WTC11 (cell line): Measurements from ENCODE around the gene GPATCH11. TPM values are rescaled to one million over a fixed set of nuclear protein-coding genes. Genes with fewer than 3 reads are reported as not detected.

ENCODE experiments used
- ATAC-seq: fragments of 200-7000 bp; cut with Tn5 transposase; 2 replicates; pipeline ENCODE4 v1.10.0; 2021; ENCODE audit warnings: mild to moderate bottlenecking, moderate library complexity
- CTCF ChIA-PET: fragments of 300-600 bp; sonication (Branson Sonifier 250); formaldehyde crosslinking; loops from one replicate; lab custom pipeline; 2021; ENCODE audit warnings: antibody characterized with exemption; lab: Charles Lee
- POLR2A ChIA-PET: fragments of 350-600 bp; sonication (Branson Sonifier 250); formaldehyde crosslinking; loops from one replicate; lab custom pipeline; 2021; ENCODE audit warnings: antibody characterized with exemption; lab: Charles Lee
- DNase-seq: peaks from one replicate; pipeline ENCODE4 v3.0.0; 2021; ENCODE audit warnings: low spot score
- H3K27ac Mint-ChIP-seq: 2 replicates; pipeline ENCODE4 v1.8.0; 2021; ENCODE audit warnings: mixed read lengths
- H3K27me3 Mint-ChIP-seq: 2 replicates; pipeline ENCODE4 v1.8.0; 2021; ENCODE audit warnings: low read depth, mild to moderate bottlenecking, moderate library complexity, mixed read lengths
- H3K36me3 Mint-ChIP-seq: 2 replicates; pipeline ENCODE4 v1.8.0; 2021; ENCODE audit warnings: mixed read lengths
- H3K4me1 Mint-ChIP-seq: 2 replicates; pipeline ENCODE4 v1.8.0; 2022; ENCODE audit warnings: mixed read lengths
- H3K4me3 Mint-ChIP-seq: 2 replicates; pipeline ENCODE4 v1.8.0; 2021; ENCODE audit warnings: mild to moderate bottlenecking, moderate library complexity, mixed read lengths
- H3K9me3 Mint-ChIP-seq: 2 replicates; pipeline ENCODE4 v1.8.0; 2021; ENCODE audit warnings: mixed read lengths
- CBFB ChIP-seq: sonication (generic); formaldehyde crosslinking; IDR thresholded peaks from 2 replicates; pipeline ENCODE4 v1.8.1; 2022; ENCODE audit warnings: mild to moderate bottlenecking, low read depth, missing genetic modification reagents
- ELF4 ChIP-seq: sonication (generic); formaldehyde crosslinking; IDR thresholded peaks from 2 replicates; pipeline ENCODE4 v1.8.1; 2022; ENCODE audit warnings: low read depth, mild to moderate bottlenecking, moderate library complexity, missing genetic modification reagents
- ETV6 ChIP-seq: sonication (generic); formaldehyde crosslinking; IDR thresholded peaks from 2 replicates; pipeline ENCODE4 v1.8.1; 2022; ENCODE audit warnings: mild to moderate bottlenecking, missing genetic modification reagents
- FOXK1 ChIP-seq: sonication (generic); formaldehyde crosslinking; IDR thresholded peaks from 2 replicates; pipeline ENCODE4 v1.8.0; 2022; ENCODE audit warnings: mild to moderate bottlenecking, moderate library complexity, missing genetic modification reagents
- MYBL2 ChIP-seq: sonication (generic); formaldehyde crosslinking; IDR thresholded peaks from 2 replicates; pipeline ENCODE4 v1.8.1; 2023; ENCODE audit warnings: mild to moderate bottlenecking, moderate library complexity, missing genetic modification reagents
- NR1H2 ChIP-seq: sonication (generic); formaldehyde crosslinking; IDR thresholded peaks from 2 replicates; pipeline ENCODE4 v1.9.0; 2021; ENCODE audit warnings: mild to moderate bottlenecking, moderate library complexity, missing genetic modification reagents
- NR2C2 ChIP-seq: sonication (generic); formaldehyde crosslinking; IDR thresholded peaks from 2 replicates; pipeline ENCODE4 v1.8.0; 2022; ENCODE audit warnings: mild to moderate bottlenecking, missing genetic modification reagents
- NR3C1 ChIP-seq: sonication (generic); formaldehyde crosslinking; conservative IDR thresholded peaks from 2 replicates; pipeline ENCODE4 v1.8.1; 2023; ENCODE audit warnings: low read depth, mild to moderate bottlenecking, missing genetic modification reagents
- ZNF317 ChIP-seq: sonication (generic); formaldehyde crosslinking; IDR thresholded peaks from 2 replicates; pipeline ENCODE4 v1.8.1; 2023; ENCODE audit warnings: low read depth, mild to moderate bottlenecking, moderate library complexity, missing genetic modification reagents, borderline replicate concordance
- ZNF396 ChIP-seq: fragments of 250-450 bp; sonication (Bioruptor Pico); IDR thresholded peaks from 2 replicates; pipeline ENCODE4 v1.8.0; 2021; ENCODE audit warnings: mild to moderate bottlenecking, moderate library complexity, borderline replicate concordance
- total RNA-seq: library from RNA; stranded (reverse); gene quantifications from 3 replicates; pipeline ENCODE4 v1.2.3, GENCODE V29; 2021
- TF ChIP-seq, protein P1 (sequence below): fragments of 250-450 bp; sonication (Bioruptor Pico); IDR thresholded peaks from 2 replicates; pipeline ENCODE4 v1.9.0; 2021; ENCODE audit warnings: moderate library complexity, mild to moderate bottlenecking, inconsistent platforms, borderline replicate concordance
- TF ChIP-seq, protein P2 (sequence below): fragments of 250-450 bp; sonication (Bioruptor Pico); conservative IDR thresholded peaks from 2 replicates; pipeline ENCODE4 v1.9.0; 2021; ENCODE audit warnings: mild to moderate bottlenecking
- TF ChIP-seq, protein P3 (sequence below): sonication (generic); formaldehyde crosslinking; IDR thresholded peaks from 2 replicates; pipeline ENCODE4 v1.8.1; 2023; ENCODE audit warnings: mild to moderate bottlenecking, missing genetic modification reagents
- TF ChIP-seq, protein P4 (sequence below): fragments of 250-450 bp; sonication (Bioruptor Pico); IDR thresholded peaks from 2 replicates; pipeline ENCODE4 v1.9.0; 2021; ENCODE audit warnings: mild to moderate bottlenecking
- TF ChIP-seq, protein P5 (sequence below): sonication (generic); formaldehyde crosslinking; IDR thresholded peaks from 2 replicates; pipeline ENCODE4 v1.8.0; 2022; ENCODE audit warnings: mild to moderate bottlenecking, missing genetic modification reagents
- TF ChIP-seq, protein P6 (sequence below): sonication (generic); formaldehyde crosslinking; IDR thresholded peaks from 2 replicates; pipeline ENCODE4 v1.8.0; 2022; ENCODE audit warnings: mild to moderate bottlenecking, missing genetic modification reagents
- TF ChIP-seq, protein P7 (sequence below): sonication (generic); formaldehyde crosslinking; IDR thresholded peaks from 2 replicates; pipeline ENCODE4 v1.8.0; 2022; ENCODE audit warnings: mild to moderate bottlenecking, missing genetic modification reagents

Gene GPATCH11
- total RNA-seq, 1 experiment from 2014 or later = 3.5 TPM

DNA sequence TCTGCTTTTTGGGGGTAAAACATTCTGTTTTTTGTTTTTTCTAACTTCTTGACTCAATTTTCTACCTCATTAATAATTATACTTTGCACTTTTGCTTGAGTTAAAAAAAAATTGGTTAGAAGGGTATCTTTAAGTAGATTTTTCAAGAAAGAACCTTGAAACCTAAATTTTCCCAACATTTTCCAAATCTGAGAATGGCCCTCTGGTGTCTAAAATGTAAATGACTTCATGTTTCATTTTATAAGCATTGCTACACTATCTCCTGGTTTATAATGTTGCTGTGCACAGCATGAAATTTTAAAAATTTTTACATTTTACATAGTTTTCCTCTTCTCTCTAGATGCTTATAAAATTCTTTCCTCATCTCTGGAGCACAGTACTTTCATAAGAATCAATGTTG lies 58.2 kb downstream of the GPATCH11 start:
- Mint-ChIP-seq H3K4me3 (no peak overlapping the region), H3K4me1 (no peaks in the 10 kb centered on the region), H3K36me3 (peaks cover 46% of the 10 kb centered on the region), H3K9me3 (no peaks in the 10 kb centered on the region), H3K27me3 (no peaks in the 10 kb centered on the region), H3K27ac (no peak overlapping the region)
- ATAC-seq = no peak
- POLR2A ChIA-PET = no interaction called here
- DNase-seq = no peak
- TF ChIP-seq, protein P1, sequence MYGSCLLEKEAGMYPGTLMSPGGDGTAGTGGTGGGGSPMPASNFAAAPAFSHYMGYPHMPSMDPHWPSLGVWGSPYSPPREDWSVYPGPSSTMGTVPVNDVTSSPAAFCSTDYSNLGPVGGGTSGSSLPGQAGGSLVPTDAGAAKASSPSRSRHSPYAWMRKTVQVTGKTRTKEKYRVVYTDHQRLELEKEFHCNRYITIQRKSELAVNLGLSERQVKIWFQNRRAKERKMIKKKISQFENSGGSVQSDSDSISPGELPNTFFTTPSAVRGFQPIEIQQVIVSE (CRISPR knock-in tag) = no peak
- TF ChIP-seq ETV6 (no peak), CBFB (CRISPR knock-in tag) (no peak), FOXK1 (CRISPR knock-in tag) (no peak)
- TF ChIP-seq, protein P2, sequence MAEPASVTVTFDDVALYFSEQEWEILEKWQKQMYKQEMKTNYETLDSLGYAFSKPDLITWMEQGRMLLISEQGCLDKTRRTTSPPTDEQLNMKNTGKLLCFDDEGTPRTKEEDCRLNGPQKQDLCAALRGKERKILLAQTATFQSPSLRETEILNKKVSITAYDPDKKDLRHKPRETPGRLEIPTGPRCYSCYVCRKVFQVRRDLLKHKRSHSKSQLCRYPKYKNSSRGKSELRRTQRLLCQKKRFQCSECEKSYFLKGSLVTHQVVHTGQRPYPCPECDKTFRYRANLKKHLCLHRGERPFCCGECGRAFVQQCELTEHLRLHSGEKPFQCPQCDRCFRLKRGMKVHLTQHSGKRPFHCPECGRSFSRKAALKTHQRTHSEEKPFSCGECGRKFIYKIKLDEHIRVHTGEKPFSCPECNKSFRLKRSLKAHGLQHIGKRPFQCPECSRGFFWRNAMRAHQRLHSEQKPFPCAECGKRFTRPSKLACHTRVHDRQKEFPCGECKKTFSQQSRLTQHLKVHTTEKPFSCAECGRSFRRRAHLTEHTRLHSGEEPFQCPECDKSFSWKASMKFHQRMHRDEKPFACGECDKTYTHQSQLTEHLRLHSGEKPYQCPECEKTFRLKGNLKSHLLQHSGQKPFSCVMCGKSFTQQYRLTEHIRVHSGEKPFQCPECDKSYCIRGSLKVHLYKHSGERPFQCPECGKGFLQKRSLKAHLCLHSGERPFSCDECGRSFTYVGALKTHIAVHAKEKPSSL (CRISPR knock-in tag) = no peak
- TF ChIP-seq, protein P3, sequence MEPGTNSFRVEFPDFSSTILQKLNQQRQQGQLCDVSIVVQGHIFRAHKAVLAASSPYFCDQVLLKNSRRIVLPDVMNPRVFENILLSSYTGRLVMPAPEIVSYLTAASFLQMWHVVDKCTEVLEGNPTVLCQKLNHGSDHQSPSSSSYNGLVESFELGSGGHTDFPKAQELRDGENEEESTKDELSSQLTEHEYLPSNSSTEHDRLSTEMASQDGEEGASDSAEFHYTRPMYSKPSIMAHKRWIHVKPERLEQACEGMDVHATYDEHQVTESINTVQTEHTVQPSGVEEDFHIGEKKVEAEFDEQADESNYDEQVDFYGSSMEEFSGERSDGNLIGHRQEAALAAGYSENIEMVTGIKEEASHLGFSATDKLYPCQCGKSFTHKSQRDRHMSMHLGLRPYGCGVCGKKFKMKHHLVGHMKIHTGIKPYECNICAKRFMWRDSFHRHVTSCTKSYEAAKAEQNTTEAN (CRISPR knock-in tag) = no peak
- TF ChIP-seq, protein P4, sequence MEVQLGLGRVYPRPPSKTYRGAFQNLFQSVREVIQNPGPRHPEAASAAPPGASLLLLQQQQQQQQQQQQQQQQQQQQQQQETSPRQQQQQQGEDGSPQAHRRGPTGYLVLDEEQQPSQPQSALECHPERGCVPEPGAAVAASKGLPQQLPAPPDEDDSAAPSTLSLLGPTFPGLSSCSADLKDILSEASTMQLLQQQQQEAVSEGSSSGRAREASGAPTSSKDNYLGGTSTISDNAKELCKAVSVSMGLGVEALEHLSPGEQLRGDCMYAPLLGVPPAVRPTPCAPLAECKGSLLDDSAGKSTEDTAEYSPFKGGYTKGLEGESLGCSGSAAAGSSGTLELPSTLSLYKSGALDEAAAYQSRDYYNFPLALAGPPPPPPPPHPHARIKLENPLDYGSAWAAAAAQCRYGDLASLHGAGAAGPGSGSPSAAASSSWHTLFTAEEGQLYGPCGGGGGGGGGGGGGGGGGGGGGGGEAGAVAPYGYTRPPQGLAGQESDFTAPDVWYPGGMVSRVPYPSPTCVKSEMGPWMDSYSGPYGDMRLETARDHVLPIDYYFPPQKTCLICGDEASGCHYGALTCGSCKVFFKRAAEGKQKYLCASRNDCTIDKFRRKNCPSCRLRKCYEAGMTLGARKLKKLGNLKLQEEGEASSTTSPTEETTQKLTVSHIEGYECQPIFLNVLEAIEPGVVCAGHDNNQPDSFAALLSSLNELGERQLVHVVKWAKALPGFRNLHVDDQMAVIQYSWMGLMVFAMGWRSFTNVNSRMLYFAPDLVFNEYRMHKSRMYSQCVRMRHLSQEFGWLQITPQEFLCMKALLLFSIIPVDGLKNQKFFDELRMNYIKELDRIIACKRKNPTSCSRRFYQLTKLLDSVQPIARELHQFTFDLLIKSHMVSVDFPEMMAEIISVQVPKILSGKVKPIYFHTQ (CRISPR knock-in tag) = no peak
- TF ChIP-seq, protein P5, sequence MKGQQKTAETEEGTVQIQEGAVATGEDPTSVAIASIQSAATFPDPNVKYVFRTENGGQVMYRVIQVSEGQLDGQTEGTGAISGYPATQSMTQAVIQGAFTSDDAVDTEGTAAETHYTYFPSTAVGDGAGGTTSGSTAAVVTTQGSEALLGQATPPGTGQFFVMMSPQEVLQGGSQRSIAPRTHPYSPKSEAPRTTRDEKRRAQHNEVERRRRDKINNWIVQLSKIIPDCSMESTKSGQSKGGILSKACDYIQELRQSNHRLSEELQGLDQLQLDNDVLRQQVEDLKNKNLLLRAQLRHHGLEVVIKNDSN (CRISPR knock-in tag) = no peak
- TF ChIP-seq, protein P6, sequence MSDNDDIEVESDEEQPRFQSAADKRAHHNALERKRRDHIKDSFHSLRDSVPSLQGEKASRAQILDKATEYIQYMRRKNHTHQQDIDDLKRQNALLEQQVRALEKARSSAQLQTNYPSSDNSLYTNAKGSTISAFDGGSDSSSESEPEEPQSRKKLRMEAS = no peak
- CTCF ChIA-PET = no interaction called here

DNA sequence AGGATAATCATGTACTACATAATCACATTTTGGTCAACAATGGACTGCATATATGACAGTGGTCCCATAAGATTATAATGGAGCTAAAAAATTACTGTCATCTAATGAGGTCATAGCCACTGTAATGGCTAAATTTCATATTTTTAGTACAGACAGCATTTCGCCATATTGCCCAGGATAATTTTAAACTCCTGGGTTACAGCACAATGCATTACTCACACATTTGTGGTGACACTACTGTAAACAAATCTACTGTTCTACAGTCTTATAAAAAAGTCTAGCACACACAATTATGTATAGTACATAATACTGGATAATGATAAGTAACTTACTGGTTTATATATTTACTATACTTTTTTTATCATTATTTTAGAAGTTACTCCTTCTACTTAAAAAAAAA lies 59.7 kb downstream of the GPATCH11 start:
- ChIA-PET POLR2A (no interaction called here), CTCF (no interaction called here)
- H3K4me3 Mint-ChIP-seq = no peak overlapping the region
- no peaks in the 10 kb centered on the region for H3K27me3 Mint-ChIP-seq
- no peaks in the 10 kb centered on the region for H3K9me3 Mint-ChIP-seq
- H3K27ac Mint-ChIP-seq = no peak overlapping the region
- no peak for DNase-seq
- no peaks in the 10 kb centered on the region for H3K4me1 Mint-ChIP-seq
- peaks cover 51% of the 10 kb centered on the region for H3K36me3 Mint-ChIP-seq
- TF ChIP-seq NR2C2 (CRISPR knock-in tag) = no peak
- TF ChIP-seq ZNF317 (CRISPR knock-in tag) = no peak
- TF ChIP-seq, protein P7, sequence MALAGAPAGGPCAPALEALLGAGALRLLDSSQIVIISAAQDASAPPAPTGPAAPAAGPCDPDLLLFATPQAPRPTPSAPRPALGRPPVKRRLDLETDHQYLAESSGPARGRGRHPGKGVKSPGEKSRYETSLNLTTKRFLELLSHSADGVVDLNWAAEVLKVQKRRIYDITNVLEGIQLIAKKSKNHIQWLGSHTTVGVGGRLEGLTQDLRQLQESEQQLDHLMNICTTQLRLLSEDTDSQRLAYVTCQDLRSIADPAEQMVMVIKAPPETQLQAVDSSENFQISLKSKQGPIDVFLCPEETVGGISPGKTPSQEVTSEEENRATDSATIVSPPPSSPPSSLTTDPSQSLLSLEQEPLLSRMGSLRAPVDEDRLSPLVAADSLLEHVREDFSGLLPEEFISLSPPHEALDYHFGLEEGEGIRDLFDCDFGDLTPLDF (CRISPR knock-in tag) = no peak
- TF ChIP-seq, all 79 proteins: peak for 0
- no peak for ATAC-seq

DNA sequence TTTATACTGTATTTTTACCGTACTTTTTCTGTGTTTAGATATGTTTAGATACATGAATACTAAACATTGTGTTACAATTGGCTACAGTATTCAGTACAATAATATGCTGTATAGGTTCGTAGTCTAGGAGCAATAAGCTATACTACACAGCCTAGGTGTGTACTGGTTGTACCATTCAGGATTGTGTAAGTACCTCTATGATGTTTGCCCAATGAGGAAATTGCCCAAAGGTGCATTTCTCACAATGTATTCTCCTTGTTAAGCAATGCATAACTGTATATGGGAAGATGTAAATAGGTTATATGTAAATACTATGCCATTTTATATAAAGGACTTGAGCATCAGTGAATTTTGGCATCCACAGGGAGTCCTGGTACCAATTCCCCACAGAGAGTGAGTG lies 61.7 kb downstream of the GPATCH11 start:
- peaks cover 39% of the 10 kb centered on the region for H3K36me3 Mint-ChIP-seq
- TF ChIP-seq NR1H2 (CRISPR knock-in tag) (no peak), NR3C1 (CRISPR knock-in tag) (no peak), ZNF396 (CRISPR knock-in tag) (no peak), ETV6 (no peak), ELF4 (no peak), NR2C2 (CRISPR knock-in tag) (no peak), MYBL2 (CRISPR knock-in tag) (no peak)
- TF ChIP-seq, protein P1 (CRISPR knock-in tag) = no peak
- TF ChIP-seq, all 79 proteins: peak for 0
- Mint-ChIP-seq H3K27ac (no peak overlapping the region), H3K4me1 (peaks cover 10% of the 10 kb centered on the region), H3K9me3 (no peaks in the 10 kb centered on the region), H3K27me3 (no peaks in the 10 kb centered on the region), H3K4me3 (no peak overlapping the region)
- ChIA-PET CTCF (no interaction called here), POLR2A (no interaction called here)
- DNase-seq = no peak
- no peak for ATAC-seq
